ENCODE measurements around the gene PTPRB. TPM values are rescaled to one million over a fixed set of nuclear protein-coding genes. Genes with fewer than 3 reads are reported as not detected.

Gene PTPRB
- total and polyA plus RNA-seq, 5 donors: 14.3 to 51.8 (median 38.3) TPM

- Histone ChIP-seq H3K4me1 (ENCODE audit: control insufficient read depth, insufficient read depth, low read length) (peaks cover 4% of the 10 kb centered on the region), H3K9me3 (ENCODE audit: control insufficient read depth, low read length) (no peaks in the 10 kb centered on the region), H3K27ac (ENCODE audit: low read length) (no peak overlapping the region), H3K27me3 (ENCODE audit: control insufficient read depth, insufficient read depth) (no peaks in the 10 kb centered on the region), H3K4me3 (ENCODE audit: low read length) (no peak overlapping the region)
- DNase-seq: no peak
- ATAC-seq: no peak
- intact Hi-C loops (cut with DNase I): loop anchor here in 1 of 4 donors (10.0 kb wide), 1 partner anchor 49 kb away; no protein-coding TSS in a partner anchor
- 83% methylated on average over 3 of the region's 3 CpGs for WGBS
These were observed 6.7 kb upstream of the PTPRB start for GRCh38 chr12:70643939-70644338.

GRCh38 chr12:70641691-70642090 lies 4.5 kb upstream of the PTPRB start:
- Histone ChIP-seq H3K4me3 (ENCODE audit: low read length) (no peak overlapping the region), H3K27me3 (ENCODE audit: control insufficient read depth, insufficient read depth) (no peaks in the 10 kb centered on the region), H3K9me3 (ENCODE audit: control insufficient read depth, low read length) (no peaks in the 10 kb centered on the region), H3K27ac (ENCODE audit: low read length) (no peak overlapping the region), H3K4me1 (ENCODE audit: control insufficient read depth, insufficient read depth, low read length) (peaks cover 2% of the 10 kb centered on the region)
- intact Hi-C loops (cut with DNase I): loop anchor here in 1 of 4 donors (10.0 kb wide), 1 partner anchor 47 kb away; no protein-coding TSS in a partner anchor
- 69% methylated on average over 2 of the region's 2 CpGs for WGBS
- DNase-seq: no peak
- ATAC-seq: no peak

- 81% methylated on average over 1 of the region's 1 CpG for WGBS
- no peaks in the 10 kb centered on the region for H3K9me3 ChIP-seq (ENCODE audit: control insufficient read depth, low read length)
- intact Hi-C loops (cut with DNase I): loop anchor here in 1 of 4 donors (10.0 kb wide), 1 partner anchor 46 kb away; no protein-coding TSS in a partner anchor
- no peak overlapping the region for H3K4me3 ChIP-seq (ENCODE audit: low read length)
- ATAC-seq (peak in 1 of 2 donors; percentile 7), DNase-seq (no peak)
- H3K4me1 ChIP-seq (ENCODE audit: control insufficient read depth, insufficient read depth, low read length): no peaks in the 10 kb centered on the region
- H3K27ac ChIP-seq (ENCODE audit: low read length): no peak overlapping the region
- H3K27me3 ChIP-seq (ENCODE audit: control insufficient read depth, insufficient read depth): no peaks in the 10 kb centered on the region
These were observed 3.7 kb upstream of the PTPRB start for GRCh38 chr12:70640901-70641300.

- 96% methylated on average over 2 of the region's 2 CpGs for WGBS
- DNase-seq (no peak), ATAC-seq (no peak)
- intact Hi-C loops (cut with DNase I): no loop called here
- no peak overlapping the region for H3K4me3 ChIP-seq (ENCODE audit: low read length)
- no peaks in the 10 kb centered on the region for H3K4me1 ChIP-seq (ENCODE audit: control insufficient read depth, insufficient read depth, low read length)
- H3K9me3 ChIP-seq (ENCODE audit: control insufficient read depth, low read length): no peaks in the 10 kb centered on the region
- H3K27me3 ChIP-seq (ENCODE audit: control insufficient read depth, insufficient read depth): no peaks in the 10 kb centered on the region
- no peak overlapping the region for H3K27ac ChIP-seq (ENCODE audit: low read length)
These were observed 2.3 kb upstream of the PTPRB start for GRCh38 chr12:70639535-70639934.

- intact Hi-C loops (cut with DNase I): no loop called here
- no peaks in the 10 kb centered on the region for H3K9me3 ChIP-seq (ENCODE audit: control insufficient read depth, low read length)
- 85% methylated on average over 1 of the region's 1 CpG for WGBS
- H3K27ac ChIP-seq (ENCODE audit: low read length): no peak overlapping the region
- no peak for ATAC-seq
- no peaks in the 10 kb centered on the region for H3K27me3 ChIP-seq (ENCODE audit: control insufficient read depth, insufficient read depth)
- H3K4me3 ChIP-seq (ENCODE audit: low read length): no peak overlapping the region
- H3K4me1 ChIP-seq (ENCODE audit: control insufficient read depth, insufficient read depth, low read length): no peaks in the 10 kb centered on the region
- no peak for DNase-seq
These were observed 1.6 kb upstream of the PTPRB start for GRCh38 chr12:70638639-70639360.

GRCh38 chr12:70635755-70636154 lies 1.5 kb downstream of the PTPRB start:
- H3K27me3 ChIP-seq (ENCODE audit: control insufficient read depth, insufficient read depth): no peaks in the 10 kb centered on the region
- DNase-seq (peak in 1 of 3 donors; percentile 26), ATAC-seq (peak in 1 of 2 donors; percentile 74)
- peak overlapping the region; percentile 13 for H3K4me3 ChIP-seq (ENCODE audit: low read length)
- WGBS: 72% methylated on average over 7 of the region's 7 CpGs
- no peaks in the 10 kb centered on the region for H3K4me1 ChIP-seq (ENCODE audit: control insufficient read depth, insufficient read depth, low read length)
- intact Hi-C loops (cut with DNase I): no loop called here
- H3K9me3 ChIP-seq (ENCODE audit: control insufficient read depth, low read length): no peaks in the 10 kb centered on the region
- H3K27ac ChIP-seq (ENCODE audit: low read length): peak overlapping the region; percentile 16

GRCh38 chr12:70628701-70629480 lies 8.3 kb downstream of the PTPRB start:
- intact Hi-C loops (cut with DNase I): no loop called here
- 75% methylated on average over 3 of the region's 3 CpGs for WGBS
- no peaks in the 10 kb centered on the region for H3K9me3 ChIP-seq (ENCODE audit: control insufficient read depth, low read length)
- no peaks in the 10 kb centered on the region for H3K4me1 ChIP-seq (ENCODE audit: control insufficient read depth, insufficient read depth, low read length)
- H3K27me3 ChIP-seq (ENCODE audit: control insufficient read depth, insufficient read depth): no peaks in the 10 kb centered on the region
- H3K27ac ChIP-seq (ENCODE audit: low read length): no peak overlapping the region
- ATAC-seq (no peak), DNase-seq (no peak)
- H3K4me3 ChIP-seq (ENCODE audit: low read length): peak overlapping the region; percentile 7

- DNase-seq (no peak), ATAC-seq (no peak)
- Histone ChIP-seq H3K27me3 (ENCODE audit: control insufficient read depth, insufficient read depth) (no peaks in the 10 kb centered on the region), H3K4me1 (ENCODE audit: control insufficient read depth, insufficient read depth, low read length) (no peaks in the 10 kb centered on the region), H3K27ac (ENCODE audit: low read length) (no peak overlapping the region), H3K4me3 (ENCODE audit: low read length) (peak overlapping the region; percentile 45), H3K9me3 (ENCODE audit: control insufficient read depth, low read length) (no peaks in the 10 kb centered on the region)
- intact Hi-C loops (cut with DNase I): no loop called here
- WGBS: 35% methylated on average over 5 of the region's 5 CpGs
These were observed 9.6 kb downstream of the PTPRB start for GRCh38 chr12:70627677-70628076.

- H3K4me1 ChIP-seq (ENCODE audit: control insufficient read depth, insufficient read depth, low read length): no peaks in the 10 kb centered on the region
- intact Hi-C loops (cut with DNase I): no loop called here
- 91% methylated on average over 3 of the region's 3 CpGs for WGBS
- H3K4me3 ChIP-seq (ENCODE audit: low read length): no peak overlapping the region
- no peaks in the 10 kb centered on the region for H3K27me3 ChIP-seq (ENCODE audit: control insufficient read depth, insufficient read depth)
- no peak for DNase-seq
- no peak for ATAC-seq
- H3K9me3 ChIP-seq (ENCODE audit: control insufficient read depth, low read length): no peaks in the 10 kb centered on the region
- H3K27ac ChIP-seq (ENCODE audit: low read length): no peak overlapping the region
These were observed 11.0 kb downstream of the PTPRB start for GRCh38 chr12:70626180-70626579.

GRCh38 chr12:70619471-70620152 lies 17.6 kb downstream of the PTPRB start:
- 78% methylated on average over 5 of the region's 5 CpGs for WGBS
- no peaks in the 10 kb centered on the region for H3K9me3 ChIP-seq (ENCODE audit: control insufficient read depth, low read length)
- ATAC-seq (peak in 1 of 2 donors; percentile 62), DNase-seq (no peak)
- intact Hi-C loops (cut with DNase I): no loop called here
- no peak overlapping the region for H3K4me3 ChIP-seq (ENCODE audit: low read length)
- H3K27ac ChIP-seq (ENCODE audit: low read length): no peak overlapping the region
- H3K4me1 ChIP-seq (ENCODE audit: control insufficient read depth, insufficient read depth, low read length): peaks cover 2% of the 10 kb centered on the region
- no peaks in the 10 kb centered on the region for H3K27me3 ChIP-seq (ENCODE audit: control insufficient read depth, insufficient read depth)

- DNase-seq (no peak), ATAC-seq (no peak)
- no peak overlapping the region for H3K4me3 ChIP-seq (ENCODE audit: low read length)
- peaks cover 2% of the 10 kb centered on the region for H3K4me1 ChIP-seq (ENCODE audit: control insufficient read depth, insufficient read depth, low read length)
- H3K27me3 ChIP-seq (ENCODE audit: control insufficient read depth, insufficient read depth): no peaks in the 10 kb centered on the region
- 82% methylated on average over 4 of the region's 4 CpGs for WGBS
- no peaks in the 10 kb centered on the region for H3K9me3 ChIP-seq (ENCODE audit: control insufficient read depth, low read length)
- no peak overlapping the region for H3K27ac ChIP-seq (ENCODE audit: low read length)
- intact Hi-C loops (cut with DNase I): no loop called here
These were observed 18.9 kb downstream of the PTPRB start for GRCh38 chr12:70618371-70618770.
